CD14-positive monocyte (primary cell): ENCODE measurements around the gene CLTA. TPM values are rescaled to one million over a fixed set of nuclear protein-coding genes. Genes with fewer than 3 reads are reported as not detected.
"Not testable (repeated sequence)": the region's sequence is repeated elsewhere in the genome, so short reads cannot be mapped to it uniquely, and the experiment has no call there.

Experiments
- DNase-seq, 3 donors: peaks; one replicate each; pipeline ENCODE4 v3.0.0-alpha.2; 2011 to 2022
- H2AFZ ChIP-seq: 2 replicates; pipeline ENCODE4 v1.6.0; 2012; ENCODE audit warnings: mild to moderate bottlenecking, low read depth, low read length, inconsistent platforms; ENCODE audit not compliant: insufficient read depth, poor library complexity, severe bottlenecking
- H3K27ac ChIP-seq, 2 donors: 1 replicate in 1 of 2; 2 replicates in 1 of 2; pipeline ENCODE4 v1.5.1; 2012 to 2013; ENCODE audit warnings: low read length in 2 of 2, control low read depth in 1 of 2, inconsistent platforms in 1 of 2, low read depth in 1 of 2, mild to moderate bottlenecking in 1 of 2
- H3K27me3 ChIP-seq, 2 donors: one replicate each; pipeline versions ENCODE4 v1.6.0 to v1.6.1; 2011 to 2013; ENCODE audit warnings: low read length in 2 of 2; ENCODE audit not compliant: control insufficient read depth in 2 of 2, insufficient read depth in 2 of 2
- H3K36me3 ChIP-seq, 2 donors: replicated peaks in 1 of 2; 1 replicate in 1 of 2; 2 replicates in 1 of 2; pipeline versions ENCODE4 v1.5.1 to v1.6.1; 2012 to 2013; ENCODE audit warnings: low read length in 2 of 2, control low read depth in 1 of 2, inconsistent platforms in 1 of 2, mild to moderate bottlenecking in 1 of 2; ENCODE audit not compliant: insufficient read depth in 2 of 2, control insufficient read depth in 1 of 2
- H3K4me1 ChIP-seq, 2 donors: 1 replicate in 1 of 2; 2 replicates in 1 of 2; pipeline versions ENCODE4 v1.5.1 to v1.6.1; 2012 to 2013; ENCODE audit warnings: low read length in 2 of 2, control low read depth in 1 of 2, inconsistent platforms in 1 of 2, mild to moderate bottlenecking in 1 of 2, moderate library complexity in 1 of 2; ENCODE audit not compliant: insufficient read depth in 2 of 2, control insufficient read depth in 1 of 2
- H3K4me2 ChIP-seq: replicated peaks from 2 replicates; pipeline ENCODE3; 2012; ENCODE audit warnings: low read length, moderate library complexity, mild to moderate bottlenecking; ENCODE audit not compliant: poor library complexity, severe bottlenecking; ENCODE audit errors: extremely low read depth
- H3K4me3 ChIP-seq, 3 experiments: fragments of 200-600 bp in 1 of 3; sonication (generic) in 1 of 3; replicated peaks in 1 of 3; 1 replicate in 2 of 3; 2 replicates in 1 of 3; pipeline ENCODE4 v1.5.1; 2011 to 2013; ENCODE audit warnings: low read length in 3 of 3, mild to moderate bottlenecking in 3 of 3, control low read depth in 2 of 3, low read depth in 2 of 3, inconsistent platforms in 1 of 3, moderate library complexity in 1 of 3
- H3K79me2 ChIP-seq: 2 replicates; pipeline ENCODE4 v1.6.0; 2012; ENCODE audit warnings: mild to moderate bottlenecking, control low read depth, inconsistent platforms, low read length, moderate library complexity; ENCODE audit not compliant: insufficient read depth
- H3K9ac ChIP-seq: 2 replicates; pipeline ENCODE4 v1.6.0; 2017; ENCODE audit warnings: low read length, mild to moderate bottlenecking; ENCODE audit not compliant: insufficient read depth, poor library complexity, severe bottlenecking
- H3K9me3 ChIP-seq, 2 donors: replicated peaks in 1 of 2; 1 replicate in 1 of 2; 2 replicates in 1 of 2; pipeline versions ENCODE4 v1.5.1 to v1.6.1; 2012 to 2013; ENCODE audit warnings: low read length in 2 of 2, control low read depth in 1 of 2; ENCODE audit not compliant: control insufficient read depth in 1 of 2, insufficient read depth in 1 of 2
- H4K20me1 ChIP-seq: 2 replicates; pipeline ENCODE4 v1.6.0; 2012; ENCODE audit warnings: mild to moderate bottlenecking, low read length, control low read depth, moderate library complexity; ENCODE audit not compliant: insufficient read depth
- H3K27ac Mint-ChIP-seq, 7 donors: one replicate each; pipeline ENCODE4 v1.8.0; 2020; ENCODE audit warnings: mild to moderate bottlenecking in 7 of 7, mixed read lengths in 7 of 7, moderate library complexity in 6 of 7, inconsistent platforms in 2 of 7
- H3K27me3 Mint-ChIP-seq, 3 donors: one replicate each; pipeline ENCODE4 v1.8.0; 2021 to 2022; ENCODE audit warnings: low read depth in 3 of 3, mild to moderate bottlenecking in 3 of 3, mixed read lengths in 3 of 3, moderate library complexity in 3 of 3, inconsistent platforms in 1 of 3
- H3K36me3 Mint-ChIP-seq, 2 donors: one replicate each; pipeline ENCODE4 v1.8.0; 2020; ENCODE audit warnings: mixed read lengths in 2 of 2, inconsistent platforms in 1 of 2, mild to moderate bottlenecking in 1 of 2
- H3K4me1 Mint-ChIP-seq: one replicate; pipeline ENCODE4 v1.8.0; 2020; ENCODE audit warnings: mild to moderate bottlenecking, mixed read lengths
- H3K4me3 Mint-ChIP-seq, 2 donors: one replicate each; pipeline ENCODE4 v1.8.0; 2020; ENCODE audit warnings: mild to moderate bottlenecking in 2 of 2, mixed read lengths in 2 of 2, moderate library complexity in 1 of 2
- H3K9me3 Mint-ChIP-seq, 7 donors: one replicate each; pipeline ENCODE4 v1.8.0; 2020 to 2022; ENCODE audit warnings: mixed read lengths in 7 of 7, mild to moderate bottlenecking in 6 of 7, moderate library complexity in 6 of 7, inconsistent platforms in 2 of 7
- WGBS: methylation state at CpG from one replicate; pipeline ENCODE4 v1.1.5; 2013; ENCODE audit warnings: missing lambda C conversion rate; ENCODE audit not compliant: insufficient coverage; 5-methylcytosine and 5-hydroxymethylcytosine counted together
- intact Hi-C, 2 donors: fragments of 100-400 bp; cut with micrococcal nuclease; formaldehyde crosslinking; loops; one replicate each; pipeline versions ENCODE4 v1.15.0 to v1.15.1; 2023
- polyA plus RNA-seq, 3 donors: library from polyadenylated mRNA; depleted of rRNA in 1 of 3; unstranded in 2 of 3; stranded (reverse) in 1 of 3; fragments of 300-500 nt in 2 of 3; fragments of >200 nt in 1 of 3; fragmentation: Illumina TruSeq in 2 of 3; gene quantifications; 1 replicate in 2 of 3; 2 replicates in 1 of 3; pipeline ENCODE4 v1.2.3, GENCODE V29; 2012 to 2021
- TF ChIP-seq, protein P1 (sequence below): fragments of 200-600 bp; IDR thresholded peaks from one replicate; pipeline ENCODE4 v1.8.0; 2022; ENCODE audit warnings: antibody characterized with exemption, mild to moderate bottlenecking

Gene CLTA
- polyA plus RNA-seq, 3 donors: 85.6 to 262 (median 225) TPM

DNA sequence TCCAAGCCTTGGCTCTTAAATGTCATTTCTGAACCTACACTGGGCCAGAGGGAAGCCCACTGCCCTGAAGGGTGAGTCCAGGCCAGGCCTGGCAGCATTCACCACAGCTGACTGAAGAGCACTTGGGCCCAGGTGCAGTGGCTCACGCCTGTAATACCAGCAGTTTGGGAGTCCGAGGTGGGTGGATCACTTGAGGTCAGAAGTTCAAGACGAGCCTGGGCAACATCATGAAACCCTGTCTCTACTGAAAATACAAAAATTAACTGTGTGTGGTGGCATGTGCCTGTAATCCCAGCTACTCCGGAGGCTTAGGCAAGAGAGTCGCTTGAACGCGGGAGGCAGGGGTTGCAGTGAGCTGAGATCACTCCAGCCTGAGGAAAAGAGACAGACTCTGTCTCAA lies 16.4 kb upstream of the CLTA start:
- H3K27ac Mint-ChIP-seq: no peak overlapping the region
- Histone ChIP-seq H3K9ac (no peak overlapping the region), H3K4me3 (no peak overlapping the region), H3K9me3 (no peaks in the 10 kb centered on the region), H3K4me1 (peaks cover 3 to 5% of the 10 kb centered on the region in 2 donors), H3K36me3 (no peaks in the 10 kb centered on the region), H3K4me2 (no peak overlapping the region), H3K79me2 (no peaks in the 10 kb centered on the region), H4K20me1 (no peaks in the 10 kb centered on the region), H3K27ac (no peak overlapping the region), H3K27me3 (no peaks in the 10 kb centered on the region), H2AFZ (no peak overlapping the region)
- TF ChIP-seq, protein P1, sequence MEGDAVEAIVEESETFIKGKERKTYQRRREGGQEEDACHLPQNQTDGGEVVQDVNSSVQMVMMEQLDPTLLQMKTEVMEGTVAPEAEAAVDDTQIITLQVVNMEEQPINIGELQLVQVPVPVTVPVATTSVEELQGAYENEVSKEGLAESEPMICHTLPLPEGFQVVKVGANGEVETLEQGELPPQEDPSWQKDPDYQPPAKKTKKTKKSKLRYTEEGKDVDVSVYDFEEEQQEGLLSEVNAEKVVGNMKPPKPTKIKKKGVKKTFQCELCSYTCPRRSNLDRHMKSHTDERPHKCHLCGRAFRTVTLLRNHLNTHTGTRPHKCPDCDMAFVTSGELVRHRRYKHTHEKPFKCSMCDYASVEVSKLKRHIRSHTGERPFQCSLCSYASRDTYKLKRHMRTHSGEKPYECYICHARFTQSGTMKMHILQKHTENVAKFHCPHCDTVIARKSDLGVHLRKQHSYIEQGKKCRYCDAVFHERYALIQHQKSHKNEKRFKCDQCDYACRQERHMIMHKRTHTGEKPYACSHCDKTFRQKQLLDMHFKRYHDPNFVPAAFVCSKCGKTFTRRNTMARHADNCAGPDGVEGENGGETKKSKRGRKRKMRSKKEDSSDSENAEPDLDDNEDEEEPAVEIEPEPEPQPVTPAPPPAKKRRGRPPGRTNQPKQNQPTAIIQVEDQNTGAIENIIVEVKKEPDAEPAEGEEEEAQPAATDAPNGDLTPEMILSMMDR: no peak
- H3K36me3 Mint-ChIP-seq: no peaks in the 10 kb centered on the region
- H3K4me3 Mint-ChIP-seq: no peak overlapping the region
- DNase-seq: no peak
- H3K9me3 Mint-ChIP-seq: peaks cover 0 to 2% (median 0%) of the 10 kb centered on the region in 7 donors
- peaks cover 12% of the 10 kb centered on the region for H3K4me1 Mint-ChIP-seq
- no CpG with 5 or more reads among the region's 7 CpGs for WGBS
- H3K27me3 Mint-ChIP-seq: peaks cover 0 to 10% (median 5%) of the 10 kb centered on the region in 3 donors
- intact Hi-C loops: no loop called here

DNA sequence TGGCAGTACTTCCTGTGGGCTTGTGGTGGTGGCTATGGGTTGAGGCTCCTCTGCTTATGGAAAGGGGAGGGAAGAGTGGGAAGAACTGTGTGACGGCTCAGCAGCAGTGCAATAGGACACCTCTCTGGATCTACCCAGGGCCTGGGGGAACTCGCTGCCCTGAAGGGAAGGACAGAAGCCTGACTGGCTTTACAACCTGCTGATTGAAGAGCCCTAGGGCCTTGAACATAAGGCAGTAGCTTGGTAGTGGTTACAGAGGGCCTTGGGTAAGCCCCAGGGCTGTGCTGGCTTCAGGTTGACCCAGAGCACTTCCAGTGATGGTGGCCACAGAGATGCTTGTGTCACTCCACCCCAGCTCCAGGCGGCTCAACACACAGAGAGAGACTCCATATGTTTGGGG lies 16.0 kb upstream of the CLTA start:
- H3K4me3 Mint-ChIP-seq: no peak overlapping the region
- peaks cover 0 to 10% (median 8%) of the 10 kb centered on the region in 3 donors for H3K27me3 Mint-ChIP-seq
- no peaks in the 10 kb centered on the region for H3K27me3 ChIP-seq
- H3K9me3 ChIP-seq: no peaks in the 10 kb centered on the region
- intact Hi-C loops: no loop called here
- H3K4me1 ChIP-seq: peaks cover 0 to 1% of the 10 kb centered on the region in 2 donors
- no peak overlapping the region for H3K27ac ChIP-seq
- H3K27ac Mint-ChIP-seq: no peak overlapping the region
- no peaks in the 10 kb centered on the region for H3K79me2 ChIP-seq
- TF ChIP-seq, protein P1: no peak
- no peak overlapping the region for H3K9ac ChIP-seq
- peaks cover 8% of the 10 kb centered on the region for H3K4me1 Mint-ChIP-seq
- H3K4me2 ChIP-seq: no peak overlapping the region
- no peak for DNase-seq
- no peaks in the 10 kb centered on the region for H3K36me3 Mint-ChIP-seq
- no peaks in the 10 kb centered on the region for H3K36me3 ChIP-seq
- H2AFZ ChIP-seq: no peak overlapping the region
- peaks cover 0 to 5% (median 2%) of the 10 kb centered on the region in 7 donors for H3K9me3 Mint-ChIP-seq
- H3K4me3 ChIP-seq: no peak overlapping the region
- no peaks in the 10 kb centered on the region for H4K20me1 ChIP-seq
- WGBS: 100% methylated on average over 2 of the region's 3 CpGs

DNA sequence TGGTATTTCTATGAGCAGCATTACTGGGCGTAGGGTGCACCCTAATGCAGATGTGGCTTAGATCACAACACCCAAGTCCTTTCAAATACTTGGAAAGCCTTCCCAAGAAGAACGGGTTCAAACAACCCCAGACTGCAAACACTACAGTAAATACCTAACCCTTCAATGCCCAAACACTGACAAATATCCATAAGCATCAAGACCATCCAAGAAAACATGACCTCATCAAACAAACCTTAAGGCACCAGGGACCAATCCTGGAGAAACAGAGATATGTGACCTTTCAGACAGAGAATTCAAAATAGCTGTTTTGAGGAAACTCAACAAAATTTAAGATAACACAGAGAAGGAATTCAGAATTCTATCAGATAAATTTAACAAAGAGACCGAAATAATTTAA lies 15.5 kb upstream of the CLTA start:
- H2AFZ ChIP-seq, DNase-seq, H3K36me3 ChIP-seq, H3K27ac Mint-ChIP-seq, H3K4me1 ChIP-seq, H3K9me3 ChIP-seq, H4K20me1 ChIP-seq, H3K9me3 Mint-ChIP-seq, H3K4me2 ChIP-seq, H3K9ac ChIP-seq, H3K4me3 ChIP-seq, H3K79me2 ChIP-seq, intact Hi-C loops, H3K27ac ChIP-seq, H3K4me1 Mint-ChIP-seq, H3K4me3 Mint-ChIP-seq, H3K27me3 ChIP-seq, H3K27me3 Mint-ChIP-seq, H3K36me3 Mint-ChIP-seq: not testable (repeated sequence)
- no CpG with 5 or more reads among the region's 3 CpGs for WGBS
